Body of pancreas (tissue), 4 donors: ENCODE measurements around the gene CTAG1B. TPM values are rescaled to one million over a fixed set of nuclear protein-coding genes. Genes with fewer than 3 reads are reported as not detected.
"Not testable (repeated sequence)": the region's sequence is repeated elsewhere in the genome, so short reads cannot be mapped to it uniquely, and the experiment has no call there.

ENCODE experiments used
- ATAC-seq: fragments of 150-250 bp; one replicate; pipeline ENCODE4 v1.9.1; 2016
- DNase-seq, 4 donors: peaks; one replicate each; pipeline ENCODE4 v3.0.0-alpha.2; 2019
- H3K27ac ChIP-seq, 4 donors: fragments of 200-600 bp; sonication (generic); 1 replicate in 3 of 4; 2 replicates in 1 of 4; pipeline versions ENCODE4 v1.5.1 to v1.6.1; 2016 to 2019; ENCODE audit warnings: mild to moderate bottlenecking in 1 of 4, mixed read lengths in 1 of 4, moderate library complexity in 1 of 4
- H3K27me3 ChIP-seq, 2 donors: fragments of 200-600 bp; sonication (generic); one replicate each; pipeline ENCODE4 v1.6.0; 2016; ENCODE audit warnings: mild to moderate bottlenecking in 1 of 2
- H3K36me3 ChIP-seq, 2 donors: fragments of 200-600 bp; sonication (generic); replicated peaks in 1 of 2; 2 replicates each; pipeline ENCODE4 v1.5.1; 2016; ENCODE audit warnings: low read depth in 2 of 2; ENCODE audit not compliant: insufficient read depth in 1 of 2
- H3K4me1 ChIP-seq: fragments of 200-600 bp; sonication (generic); one replicate; pipeline ENCODE4 v1.6.0; 2016
- H3K4me3 ChIP-seq, 2 donors: fragments of 200-600 bp; sonication (generic); 1 replicate in 1 of 2; 2 replicates in 1 of 2; pipeline ENCODE4 v1.5.1; 2016 to 2019
- H3K9me3 ChIP-seq, 3 donors: fragments of 200-600 bp; sonication (generic); 1 replicate in 2 of 3; 2 replicates in 1 of 3; pipeline ENCODE4 v1.5.1; 2016
- CTCF ChIP-seq, 7 experiments: fragments of 450-650 bp in 4 of 7; fragments of 200-600 bp in 3 of 7; sonication (generic) in 3 of 7; IDR thresholded peaks; one replicate each; pipeline ENCODE4 v1.5.1; 2016 to 2019; ENCODE audit warnings: antibody characterized with exemption in 7 of 7
- POLR2A ChIP-seq, 3 donors: fragments of 450-650 bp; IDR thresholded peaks; one replicate each; pipeline ENCODE4 v1.6.1; 2016; ENCODE audit warnings: antibody characterized with exemption in 3 of 3, mild to moderate bottlenecking in 2 of 3
- WGBS, 2 donors: methylation state at CpG; one replicate each; pipeline ENCODE4 v1.1.5; 2017; 5-methylcytosine and 5-hydroxymethylcytosine counted together
- intact Hi-C: fragments of 100-400 bp; cut with DNase I; formaldehyde crosslinking; loops from one replicate; pipeline ENCODE4 v1.15.1; 2023
- total RNA-seq, 2 donors: library from RNA; depleted of rRNA; stranded (reverse); fragments of >200 nt; gene quantifications; one replicate each; pipeline ENCODE4 v1.1.0, GENCODE V29; 2016

Gene CTAG1B
- total RNA-seq, 2 donors from 2014 or later, result not detected

DNA sequence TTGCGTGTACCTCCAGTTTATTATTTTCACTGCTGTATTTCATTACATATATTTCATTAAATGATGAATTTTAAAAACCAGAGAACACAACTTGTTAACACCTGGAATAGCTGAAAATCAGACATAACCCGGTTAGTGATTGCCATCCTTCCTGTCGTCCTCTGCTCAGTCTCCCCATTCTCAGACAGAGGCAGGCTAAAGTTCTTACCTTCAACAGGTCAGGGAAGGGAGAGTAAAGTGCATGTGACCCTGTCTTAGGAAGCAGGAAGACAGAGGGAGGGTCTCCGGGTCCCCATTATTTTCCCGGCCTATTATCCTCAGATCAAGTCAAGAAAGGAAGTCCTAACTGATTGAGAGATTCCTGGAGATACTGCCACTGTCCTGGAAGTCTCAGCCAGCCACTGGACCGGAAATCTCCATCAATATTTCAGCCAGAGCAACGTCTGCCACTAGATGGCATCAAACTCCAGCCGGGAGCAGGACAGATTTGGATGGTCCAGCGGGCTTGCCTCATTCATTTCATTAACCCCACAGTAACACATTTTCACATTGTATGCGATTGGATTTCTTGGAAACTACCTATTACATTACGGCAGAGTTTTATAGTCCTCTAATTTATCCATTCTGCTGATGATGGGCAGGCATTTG is 1.8 kb upstream of the CTAG1B start:
- ATAC-seq, H3K36me3 ChIP-seq, H3K27ac ChIP-seq, intact Hi-C loops, H3K4me1 ChIP-seq, H3K9me3 ChIP-seq, DNase-seq, H3K4me3 ChIP-seq, H3K27me3 ChIP-seq: not testable (repeated sequence)
- WGBS, 2 donors, result no CpG with 5 or more reads among the region's 11 CpGs

GRCh38 chrX:154613586-154613985 is 5.5 kb downstream of the CTAG1B start:
- 0 to 5% methylated on average over 2 to 3 of the region's 12 CpGs for WGBS, 2 donors
- DNase-seq, H3K27me3 ChIP-seq, H3K27ac ChIP-seq, H3K4me3 ChIP-seq, ATAC-seq, H3K36me3 ChIP-seq, intact Hi-C loops, H3K9me3 ChIP-seq, H3K4me1 ChIP-seq: not testable (repeated sequence)

- H3K27me3 ChIP-seq, intact Hi-C loops, H3K4me3 ChIP-seq, H3K9me3 ChIP-seq, DNase-seq, H3K4me1 ChIP-seq, ATAC-seq, H3K27ac ChIP-seq, H3K36me3 ChIP-seq: not testable (repeated sequence)
- 91% methylated on average over 12 of the region's 12 CpGs for WGBS, 2 donors
These were observed 7.9 kb downstream of the CTAG1B start for GRCh38 chrX:154611146-154611545.

DNA sequence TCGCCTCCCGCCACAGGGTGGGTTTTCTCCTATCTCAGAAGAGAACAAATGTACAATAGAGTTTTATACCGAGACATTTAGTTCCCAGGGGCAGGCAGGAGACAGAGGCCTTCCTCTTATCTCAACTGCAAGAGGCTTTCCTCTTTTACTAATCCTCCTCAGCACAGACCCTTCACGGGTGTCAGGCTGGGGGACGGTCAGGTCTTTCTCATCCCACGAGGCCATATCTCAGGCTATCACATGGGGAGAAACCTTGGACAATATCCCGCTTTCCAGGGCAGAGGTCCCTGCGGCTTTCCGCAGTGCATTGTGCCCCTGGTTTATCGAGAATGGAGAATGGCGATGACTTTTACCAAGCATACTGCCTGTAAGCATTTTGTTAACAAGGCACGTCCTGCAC is 10.3 kb downstream of the CTAG1B start:
- H3K36me3 ChIP-seq, ATAC-seq, H3K27ac ChIP-seq, intact Hi-C loops, H3K27me3 ChIP-seq, DNase-seq, H3K4me3 ChIP-seq, H3K9me3 ChIP-seq, H3K4me1 ChIP-seq: not testable (repeated sequence)
- 85 to 86% methylated on average over 4 to 8 of the region's 12 CpGs for WGBS, 2 donors

DNA sequence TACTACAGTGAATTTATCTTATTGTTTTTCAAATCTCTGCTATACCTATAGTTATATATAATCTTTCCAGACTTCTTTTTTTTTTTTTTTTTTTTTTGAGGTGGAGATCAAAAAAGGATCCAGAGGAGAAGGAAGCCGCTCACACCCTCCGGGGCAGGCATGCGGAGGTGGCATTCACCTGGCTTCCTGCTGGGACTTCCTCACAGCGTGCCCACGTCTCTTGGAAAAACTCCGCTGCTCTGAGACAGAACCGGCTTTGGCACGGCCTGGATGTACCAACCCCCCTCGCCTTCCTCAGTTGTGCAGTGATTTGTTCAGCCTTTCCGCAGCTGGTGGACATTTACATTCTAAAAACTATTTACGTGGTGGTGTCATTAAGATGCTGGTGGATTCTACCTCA is 11.1 kb downstream of the CTAG1B start:
- H3K36me3 ChIP-seq, DNase-seq, intact Hi-C loops, H3K27ac ChIP-seq, H3K9me3 ChIP-seq, H3K27me3 ChIP-seq, H3K4me3 ChIP-seq, ATAC-seq, H3K4me1 ChIP-seq: not testable (repeated sequence)
- 80 to 100% methylated on average over 4 of the region's 11 CpGs for WGBS, 2 donors

- DNase-seq, result no peak
- intact Hi-C loops, result no loop called here
These were observed 11.7 kb downstream of the CTAG1B start for GRCh38 chrX:154607370-154607769.

GRCh38 chrX:154605566-154605965 is 13.5 kb downstream of the CTAG1B start:
- Histone ChIP-seq H3K4me1 (no peaks in the 10 kb centered on the region), H3K4me3 (no peak overlapping the region), H3K27me3 (no peaks in the 10 kb centered on the region), H3K9me3 (no peaks in the 10 kb centered on the region), H3K27ac (no peak overlapping the region), H3K36me3 (no peaks in the 10 kb centered on the region)
- intact Hi-C loops, result no loop called here
- DNase-seq (no peak), ATAC-seq (no peak)
- 67 to 82% methylated on average over 5 to 6 of the region's 6 CpGs for WGBS, 2 donors
- TF ChIP-seq CTCF (IDR thresholded peaks at IDR 0.05) (no peak), POLR2A (IDR thresholded peaks at IDR 0.05) (no peak)

More at GRCh38 chrX:154607370-154607769, 11.7 kb downstream of the CTAG1B start:
- no peaks in the 10 kb centered on the region for H3K9me3 ChIP-seq
- WGBS, 2 donors, result 51 to 60% methylated on average over 6 of the region's 6 CpGs
- H3K4me3 ChIP-seq, result no peak overlapping the region
- H3K27ac ChIP-seq, result no peak overlapping the region
- no peaks in the 10 kb centered on the region for H3K36me3 ChIP-seq
- TF ChIP-seq CTCF (IDR thresholded peaks at IDR 0.05), result no peak
- TF ChIP-seq POLR2A (IDR thresholded peaks at IDR 0.05), result no peak
- H3K4me1 ChIP-seq, result no peaks in the 10 kb centered on the region
- no peak for ATAC-seq
- no peaks in the 10 kb centered on the region for H3K27me3 ChIP-seq
